SIG-M5 treated with dmso at 0.1 percent for 504 hours (cell line): ENCODE results near the gene ENPP3.

Source experiments
- DNase-seq: peaks from one replicate; lab custom pipeline; 2025; ENCODE audit not compliant: unreplicated experiment; lab: John Stamatoyannopoulos, UW

The ENPP3 gene

GRCh38 chr6:131791476-131791875, 154.4 kb downstream of the ENPP3 start:
- DNase-seq, result no peak

GRCh38 chr6:131792091-131792496, 155.0 kb downstream of the ENPP3 start:
- DNase-seq, result no peak

GRCh38 chr6:131795366-131795765, 158.3 kb downstream of the ENPP3 start:
- DNase-seq, result no peak
